GM21786 (cell line): Measurements from ENCODE around the gene CAP2.

Experiments
- ATAC-seq: cut with Tn5 transposase; IDR thresholded peaks from one replicate; pipeline ENCODE4 v1.9.1; 2021; ENCODE audit not compliant: unreplicated experiment

The CAP2 gene

GRCh38 chr6:17473554-17473953 lies 80.2 kb downstream of the CAP2 start:
- ATAC-seq: no peak

- ATAC-seq: no peak
Measured at GRCh38 chr6:17474289-17474688, 80.9 kb downstream of the CAP2 start.

- no peak for ATAC-seq
Measured at GRCh38 chr6:17475606-17476244, 82.3 kb downstream of the CAP2 start.

- no peak for ATAC-seq
Measured at GRCh38 chr6:17476511-17476910, 83.1 kb downstream of the CAP2 start.

GRCh38 chr6:17477356-17477755 lies 84.0 kb downstream of the CAP2 start:
- no peak for ATAC-seq

GRCh38 chr6:17478223-17478907 lies 85.0 kb downstream of the CAP2 start:
- no peak for ATAC-seq

GRCh38 chr6:17478946-17479345 lies 85.6 kb downstream of the CAP2 start:
- no peak for ATAC-seq

- no peak for ATAC-seq
Measured at GRCh38 chr6:17480476-17480875, 87.1 kb downstream of the CAP2 start.

- ATAC-seq: no peak
Measured at GRCh38 chr6:17482711-17483110, 89.3 kb downstream of the CAP2 start.

GRCh38 chr6:17483391-17484016 lies 90.1 kb downstream of the CAP2 start:
- ATAC-seq: no peak

GRCh38 chr6:17484201-17484849 lies 90.9 kb downstream of the CAP2 start:
- no peak for ATAC-seq

GRCh38 chr6:17485181-17485580 lies 91.8 kb downstream of the CAP2 start:
- no peak for ATAC-seq

- no peak for ATAC-seq
Measured at GRCh38 chr6:17485946-17486345, 92.6 kb downstream of the CAP2 start.

- ATAC-seq: no peak
Measured at GRCh38 chr6:17486680-17487079, 93.3 kb downstream of the CAP2 start.

- no peak for ATAC-seq
Measured at GRCh38 chr6:17490724-17491123, 97.3 kb downstream of the CAP2 start.

GRCh38 chr6:17491416-17492142 lies 98.2 kb downstream of the CAP2 start:
- no peak for ATAC-seq

GRCh38 chr6:17492350-17492749 lies 99.0 kb downstream of the CAP2 start:
- no peak for ATAC-seq

GRCh38 chr6:17493286-17493685 lies 99.9 kb downstream of the CAP2 start:
- no peak for ATAC-seq

- no peak for ATAC-seq
Measured at GRCh38 chr6:17494177-17494576, 100.8 kb downstream of the CAP2 start.

GRCh38 chr6:17494919-17495318 lies 101.5 kb downstream of the CAP2 start:
- no peak for ATAC-seq

GRCh38 chr6:17497535-17498095 lies 104.2 kb downstream of the CAP2 start:
- no peak for ATAC-seq
